HL-60 (cell line): Measurements from ENCODE around the gene CHST13.

Experiments
- DNase-seq, 2 experiments: peaks; one replicate each; pipeline ENCODE4 v3.0.0-alpha.2; 2010 to 2020; ENCODE audit warnings: low read depth in 1 of 2, low spot score in 1 of 2
- H3K27ac ChIP-seq: fragments of 250-450 bp; sonication (Bioruptor Pico); replicated peaks from 2 replicates; pipeline ENCODE4 v1.5.1; 2020; ENCODE audit warnings: mild to moderate bottlenecking, moderate library complexity
- H3K27me3 ChIP-seq: fragments of 250-450 bp; sonication (Bioruptor Pico); 2 replicates; pipeline ENCODE4 v1.5.1; 2021; ENCODE audit warnings: mild to moderate bottlenecking, moderate library complexity; ENCODE audit not compliant: insufficient read depth, poor library complexity, severe bottlenecking
- H3K4me3 ChIP-seq: replicated peaks from 2 replicates; pipeline ENCODE4 v1.5.1; 2011; ENCODE audit warnings: mild to moderate bottlenecking, control low read depth, low read length; ENCODE audit not compliant: insufficient read depth
- CTCF ChIP-seq: IDR thresholded peaks from one replicate; pipeline ENCODE4 v1.5.1; 2011; ENCODE audit warnings: low read length, control low read depth, inconsistent platforms; ENCODE audit not compliant: insufficient read depth
- GABPA ChIP-seq: IDR thresholded peaks from 2 replicates; pipeline ENCODE4 v1.6.1; 2012; ENCODE audit warnings: low read depth
- POLR2AphosphoS5 ChIP-seq: IDR thresholded peaks from 2 replicates; pipeline ENCODE4 v1.6.1; 2012; ENCODE audit warnings: low read depth
- SPI1 ChIP-seq: IDR thresholded peaks from 2 replicates; pipeline ENCODE4 v1.6.1; 2012; ENCODE audit warnings: low read depth, mild to moderate bottlenecking, borderline replicate concordance
- TF ChIP-seq, protein P1 (sequence below): IDR thresholded peaks from 2 replicates; pipeline ENCODE4 v1.6.1; 2012; ENCODE audit warnings: low read depth; ENCODE audit not compliant: insufficient replicate concordance

The CHST13 gene

GRCh38 chr3:126476166-126477060, 47.5 kb upstream of the CHST13 start:
- DNase-seq = peak; percentile 44 to 45
- Histone ChIP-seq H3K27ac (peak overlapping the region; percentile 81), H3K4me3 (peak overlapping the region; percentile 56), H3K27me3 (no peaks in the 10 kb centered on the region)
- TF ChIP-seq CTCF (no peak), SPI1 (no peak), POLR2AphosphoS5 (peak; percentile 58), GABPA (no peak)
- TF ChIP-seq, protein P1, sequence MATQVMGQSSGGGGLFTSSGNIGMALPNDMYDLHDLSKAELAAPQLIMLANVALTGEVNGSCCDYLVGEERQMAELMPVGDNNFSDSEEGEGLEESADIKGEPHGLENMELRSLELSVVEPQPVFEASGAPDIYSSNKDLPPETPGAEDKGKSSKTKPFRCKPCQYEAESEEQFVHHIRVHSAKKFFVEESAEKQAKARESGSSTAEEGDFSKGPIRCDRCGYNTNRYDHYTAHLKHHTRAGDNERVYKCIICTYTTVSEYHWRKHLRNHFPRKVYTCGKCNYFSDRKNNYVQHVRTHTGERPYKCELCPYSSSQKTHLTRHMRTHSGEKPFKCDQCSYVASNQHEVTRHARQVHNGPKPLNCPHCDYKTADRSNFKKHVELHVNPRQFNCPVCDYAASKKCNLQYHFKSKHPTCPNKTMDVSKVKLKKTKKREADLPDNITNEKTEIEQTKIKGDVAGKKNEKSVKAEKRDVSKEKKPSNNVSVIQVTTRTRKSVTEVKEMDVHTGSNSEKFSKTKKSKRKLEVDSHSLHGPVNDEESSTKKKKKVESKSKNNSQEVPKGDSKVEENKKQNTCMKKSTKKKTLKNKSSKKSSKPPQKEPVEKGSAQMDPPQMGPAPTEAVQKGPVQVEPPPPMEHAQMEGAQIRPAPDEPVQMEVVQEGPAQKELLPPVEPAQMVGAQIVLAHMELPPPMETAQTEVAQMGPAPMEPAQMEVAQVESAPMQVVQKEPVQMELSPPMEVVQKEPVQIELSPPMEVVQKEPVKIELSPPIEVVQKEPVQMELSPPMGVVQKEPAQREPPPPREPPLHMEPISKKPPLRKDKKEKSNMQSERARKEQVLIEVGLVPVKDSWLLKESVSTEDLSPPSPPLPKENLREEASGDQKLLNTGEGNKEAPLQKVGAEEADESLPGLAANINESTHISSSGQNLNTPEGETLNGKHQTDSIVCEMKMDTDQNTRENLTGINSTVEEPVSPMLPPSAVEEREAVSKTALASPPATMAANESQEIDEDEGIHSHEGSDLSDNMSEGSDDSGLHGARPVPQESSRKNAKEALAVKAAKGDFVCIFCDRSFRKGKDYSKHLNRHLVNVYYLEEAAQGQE = no peak

- TF ChIP-seq SPI1 (no peak), GABPA (no peak), POLR2AphosphoS5 (no peak)
- TF ChIP-seq, protein P1 = no peak
- H3K27ac ChIP-seq = no peak overlapping the region
- H3K4me3 ChIP-seq = no peak overlapping the region
- DNase-seq = no peak
- H3K27me3 ChIP-seq = no peaks in the 10 kb centered on the region
Measured at GRCh38 chr3:126477061-126477380, 46.9 kb upstream of the CHST13 start.

- DNase-seq = no peak
- H3K27me3 ChIP-seq = no peaks in the 10 kb centered on the region
- no peak overlapping the region for H3K27ac ChIP-seq
- H3K4me3 ChIP-seq = no peak overlapping the region
- TF ChIP-seq, protein P1 = no peak
- TF ChIP-seq CTCF (no peak), POLR2AphosphoS5 (no peak), GABPA (no peak), SPI1 (no peak)
Measured at GRCh38 chr3:126478581-126479310, 45.2 kb upstream of the CHST13 start.
